ENCODE measurements around the gene PAPSS1.

The PAPSS1 gene

GRCh38 chr4:107640878-107641277 lies 79.2 kb downstream of the PAPSS1 start:
- DNase-seq (ENCODE audit: insufficient read length, low spot score): no peak
- FAIRE-seq: no peak
- TF ChIP-seq SPI1 (IDR thresholded peaks at IDR 0.05; ENCODE audit: low read depth, low read length) (no peak), POU2F2 (IDR thresholded peaks at IDR 0.05; ENCODE audit: low read depth, low read length) (no peak), POLR2A (IDR thresholded peaks at IDR 0.05; ENCODE audit: low read depth, low read length) (no peak), TAF1 (IDR thresholded peaks at IDR 0.05; ENCODE audit: low read depth, low read length) (no peak), POLR2AphosphoS5 (IDR thresholded peaks at IDR 0.05; ENCODE audit: low read depth, low read length) (no peak), PAX5 (IDR thresholded peaks at IDR 0.05; ENCODE audit: insufficient read depth, low read length, severe bottlenecking) (no peak)

DNA sequence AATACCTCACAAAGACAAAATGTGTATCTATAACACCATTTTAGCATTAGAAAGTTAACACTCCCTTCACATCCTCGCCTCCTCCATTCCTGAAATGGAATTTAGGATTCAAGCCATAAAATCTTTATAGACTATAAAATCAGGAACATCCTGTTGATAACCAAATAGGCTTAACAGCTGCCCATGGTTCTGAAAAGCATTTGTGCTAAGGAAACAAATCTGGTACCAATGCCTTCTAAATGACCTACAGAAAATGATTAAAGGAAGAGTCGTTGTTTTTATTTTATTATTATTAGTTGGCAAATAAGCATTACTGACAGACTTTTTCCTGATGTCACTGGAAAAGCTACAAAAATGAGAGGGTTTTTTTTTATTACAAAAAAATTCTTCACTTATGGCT lies 79.8 kb downstream of the PAPSS1 start:
- TF ChIP-seq SPI1 (IDR thresholded peaks at IDR 0.05; ENCODE audit: low read depth, low read length): no peak
- TF ChIP-seq POU2F2 (IDR thresholded peaks at IDR 0.05; ENCODE audit: low read depth, low read length): no peak
- no peak for TF ChIP-seq TAF1 (IDR thresholded peaks at IDR 0.05; ENCODE audit: low read depth, low read length)
- TF ChIP-seq POLR2AphosphoS5 (IDR thresholded peaks at IDR 0.05; ENCODE audit: low read depth, low read length): no peak
- TF ChIP-seq POLR2A (IDR thresholded peaks at IDR 0.05; ENCODE audit: low read depth, low read length): no peak
- TF ChIP-seq PAX5 (IDR thresholded peaks at IDR 0.05; ENCODE audit: insufficient read depth, low read length, severe bottlenecking): no peak
- no peak for DNase-seq (ENCODE audit: insufficient read length, low spot score)
- no peak for FAIRE-seq

DNA sequence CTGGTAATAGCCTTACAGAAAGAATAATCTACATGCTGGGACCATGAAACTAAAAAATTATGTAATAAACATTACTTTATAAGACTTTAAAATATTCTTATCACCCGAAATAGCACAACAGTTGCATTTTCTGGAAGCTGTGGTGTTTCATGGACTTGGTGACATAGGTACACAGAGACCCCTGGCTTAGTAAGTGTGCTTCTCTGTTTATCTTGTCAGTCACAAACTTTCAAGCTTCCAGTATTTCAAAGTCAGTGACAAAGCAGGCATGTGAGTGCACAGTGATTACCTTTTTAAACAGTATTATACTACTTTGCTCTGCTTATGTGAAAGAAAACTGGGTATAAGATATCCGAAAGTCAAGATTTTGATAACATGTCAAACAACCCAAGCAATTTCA lies 84.3 kb downstream of the PAPSS1 start:
- DNase-seq (ENCODE audit: insufficient read length, low spot score) (no peak), FAIRE-seq (no peak)
- TF ChIP-seq POLR2AphosphoS5 (IDR thresholded peaks at IDR 0.05; ENCODE audit: low read depth, low read length): no peak
- no peak for TF ChIP-seq PAX5 (IDR thresholded peaks at IDR 0.05; ENCODE audit: insufficient read depth, low read length, severe bottlenecking)
- no peak for TF ChIP-seq SPI1 (IDR thresholded peaks at IDR 0.05; ENCODE audit: low read depth, low read length)
- no peak for TF ChIP-seq POU2F2 (IDR thresholded peaks at IDR 0.05; ENCODE audit: low read depth, low read length)
- no peak for TF ChIP-seq TAF1 (IDR thresholded peaks at IDR 0.05; ENCODE audit: low read depth, low read length)
- no peak for TF ChIP-seq POLR2A (IDR thresholded peaks at IDR 0.05; ENCODE audit: low read depth, low read length)

DNA sequence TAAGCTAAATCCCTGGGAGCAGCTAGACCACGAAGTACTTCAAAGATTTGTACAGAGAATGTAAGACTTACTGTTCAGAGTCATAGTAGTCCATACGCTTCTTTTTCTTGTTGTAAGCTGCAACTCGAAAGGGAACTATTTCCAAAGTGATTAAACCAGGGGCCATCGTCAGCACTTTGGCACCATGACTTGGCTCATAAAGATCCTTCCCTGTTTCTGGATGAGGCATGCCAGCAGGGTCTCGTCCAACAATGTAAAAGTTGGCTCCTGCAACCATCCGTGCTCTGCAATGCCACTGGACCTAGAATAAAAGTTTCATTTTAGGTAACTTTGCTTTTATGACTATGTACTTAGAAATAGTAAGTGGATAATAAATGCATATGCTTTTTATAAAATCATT lies 88.5 kb downstream of the PAPSS1 start:
- DNase-seq (ENCODE audit: insufficient read length, low spot score): no peak
- no peak for FAIRE-seq
- TF ChIP-seq POLR2A (IDR thresholded peaks at IDR 0.05; ENCODE audit: low read depth, low read length) (no peak), PAX5 (IDR thresholded peaks at IDR 0.05; ENCODE audit: insufficient read depth, low read length, severe bottlenecking) (no peak), POLR2AphosphoS5 (IDR thresholded peaks at IDR 0.05; ENCODE audit: low read depth, low read length) (no peak), POU2F2 (IDR thresholded peaks at IDR 0.05; ENCODE audit: low read depth, low read length) (no peak), SPI1 (IDR thresholded peaks at IDR 0.05; ENCODE audit: low read depth, low read length) (no peak), TAF1 (IDR thresholded peaks at IDR 0.05; ENCODE audit: low read depth, low read length) (no peak)

DNA sequence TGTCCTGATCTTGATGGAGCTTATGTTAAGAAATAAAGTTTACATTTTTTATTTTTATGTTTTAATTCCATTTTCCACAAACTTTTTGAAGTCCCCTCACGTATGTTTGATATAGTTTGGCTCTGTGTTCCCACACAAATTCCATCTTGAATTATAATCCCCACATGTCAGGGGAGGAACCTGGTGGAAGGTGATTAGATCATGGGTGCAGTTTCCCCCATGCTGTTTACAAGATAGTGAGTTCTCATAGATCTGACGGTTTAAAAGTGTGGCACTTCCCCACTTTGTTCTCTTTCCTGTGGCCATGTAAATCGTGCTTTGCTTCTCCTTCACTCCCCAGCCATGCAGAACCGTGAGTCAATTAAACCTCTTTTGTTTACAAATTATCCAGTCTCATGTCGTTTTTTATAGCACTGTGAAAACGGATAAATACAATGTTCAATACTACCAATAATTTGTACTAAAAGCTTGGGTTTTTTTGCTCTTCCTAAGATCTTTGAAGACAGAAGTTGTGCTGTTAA lies 89.8 kb downstream of the PAPSS1 start:
- DNase-seq (ENCODE audit: insufficient read length, low spot score): no peak
- FAIRE-seq: no peak
- TF ChIP-seq POU2F2 (IDR thresholded peaks at IDR 0.05; ENCODE audit: low read depth, low read length) (no peak), PAX5 (IDR thresholded peaks at IDR 0.05; ENCODE audit: insufficient read depth, low read length, severe bottlenecking) (no peak), SPI1 (IDR thresholded peaks at IDR 0.05; ENCODE audit: low read depth, low read length) (no peak), TAF1 (IDR thresholded peaks at IDR 0.05; ENCODE audit: low read depth, low read length) (no peak), POLR2A (IDR thresholded peaks at IDR 0.05; ENCODE audit: low read depth, low read length) (no peak), POLR2AphosphoS5 (IDR thresholded peaks at IDR 0.05; ENCODE audit: low read depth, low read length) (no peak)

- DNase-seq (ENCODE audit: insufficient read length, low spot score): no peak
- no peak for FAIRE-seq
- no peak for TF ChIP-seq TAF1 (IDR thresholded peaks at IDR 0.05; ENCODE audit: low read depth, low read length)
Measured at GRCh38 chr4:107629318-107629717, 90.7 kb downstream of the PAPSS1 start.

DNA sequence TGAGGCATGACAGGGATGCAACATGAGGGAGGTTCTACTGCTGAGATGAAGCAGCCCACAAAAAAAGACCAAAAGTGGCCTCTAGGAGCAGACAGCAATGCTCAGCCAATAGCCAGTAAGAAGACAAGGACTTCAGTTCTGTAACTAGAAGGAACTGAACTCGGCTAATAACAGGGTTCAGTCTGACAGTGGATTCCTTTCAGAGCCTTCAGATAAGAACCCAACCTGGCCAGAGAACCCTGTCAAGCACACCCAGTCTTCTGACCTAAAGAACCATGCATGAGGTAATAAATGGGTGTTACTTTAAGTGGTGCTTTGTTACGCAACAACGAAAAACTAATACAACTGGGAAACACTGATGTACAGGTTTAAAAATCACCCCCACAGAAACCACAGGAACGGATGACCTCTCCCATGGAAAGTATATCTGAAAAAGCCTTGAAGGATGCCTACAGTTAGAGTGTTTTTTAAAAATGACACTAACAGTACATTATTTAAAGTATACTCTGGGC lies 94.6 kb downstream of the PAPSS1 start:
- no peak for FAIRE-seq
- TF ChIP-seq POU2F2 (IDR thresholded peaks at IDR 0.05; ENCODE audit: low read depth, low read length) (no peak), SPI1 (IDR thresholded peaks at IDR 0.05; ENCODE audit: low read depth, low read length) (no peak), POLR2AphosphoS5 (IDR thresholded peaks at IDR 0.05; ENCODE audit: low read depth, low read length) (no peak), POLR2A (IDR thresholded peaks at IDR 0.05; ENCODE audit: low read depth, low read length) (no peak), PAX5 (IDR thresholded peaks at IDR 0.05; ENCODE audit: insufficient read depth, low read length, severe bottlenecking) (no peak), TAF1 (IDR thresholded peaks at IDR 0.05; ENCODE audit: low read depth, low read length) (no peak)
- DNase-seq (ENCODE audit: insufficient read length, low spot score): no peak

DNA sequence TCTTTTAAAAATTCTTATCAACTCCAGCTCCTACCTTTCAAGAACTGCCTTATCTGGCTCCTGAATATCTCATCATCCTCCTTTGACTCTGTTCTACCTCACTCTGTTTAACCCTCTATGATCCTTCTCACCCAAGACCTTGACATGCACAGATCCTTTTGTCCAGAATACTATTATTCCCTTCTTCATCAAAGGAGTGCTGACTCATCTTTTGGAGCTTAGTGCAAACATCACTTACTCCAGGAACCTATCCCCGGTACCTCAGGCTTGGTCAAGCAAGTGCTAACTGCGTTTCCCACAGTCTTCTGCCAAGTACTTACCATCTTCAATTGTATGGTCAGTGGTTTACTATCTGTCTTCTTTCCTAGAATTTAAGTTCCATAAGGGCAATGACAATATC lies 96.0 kb downstream of the PAPSS1 start:
- no peak for TF ChIP-seq POLR2A (IDR thresholded peaks at IDR 0.05; ENCODE audit: low read depth, low read length)
- no peak for TF ChIP-seq PAX5 (IDR thresholded peaks at IDR 0.05; ENCODE audit: insufficient read depth, low read length, severe bottlenecking)
- no peak for TF ChIP-seq POU2F2 (IDR thresholded peaks at IDR 0.05; ENCODE audit: low read depth, low read length)
- no peak for TF ChIP-seq POLR2AphosphoS5 (IDR thresholded peaks at IDR 0.05; ENCODE audit: low read depth, low read length)
- TF ChIP-seq SPI1 (IDR thresholded peaks at IDR 0.05; ENCODE audit: low read depth, low read length): no peak
- TF ChIP-seq TAF1 (IDR thresholded peaks at IDR 0.05; ENCODE audit: low read depth, low read length): no peak
- DNase-seq (ENCODE audit: insufficient read length, low spot score) (no peak), FAIRE-seq (no peak)

DNA sequence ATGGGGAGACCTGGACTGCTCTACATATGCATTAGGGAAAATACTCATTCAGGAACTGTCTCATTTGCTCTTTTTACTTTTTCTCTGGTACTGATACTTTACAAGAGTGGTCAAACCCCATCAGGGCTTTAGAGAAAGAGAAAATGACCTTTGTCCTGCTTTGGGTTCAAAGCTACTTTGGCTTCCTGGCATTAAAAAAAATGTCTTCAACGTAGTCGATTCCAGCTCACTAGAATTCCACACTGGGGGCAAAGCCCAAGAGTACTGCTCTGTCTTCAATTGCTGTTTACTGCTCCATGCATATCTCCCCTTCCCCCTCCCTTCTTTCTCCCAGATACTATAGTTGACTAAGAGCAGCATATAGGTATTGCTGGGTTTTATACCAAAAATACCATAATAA lies 98.0 kb downstream of the PAPSS1 start:
- FAIRE-seq (no peak), DNase-seq (ENCODE audit: insufficient read length, low spot score) (no peak)
- TF ChIP-seq POLR2A (IDR thresholded peaks at IDR 0.05; ENCODE audit: low read depth, low read length) (no peak), POLR2AphosphoS5 (IDR thresholded peaks at IDR 0.05; ENCODE audit: low read depth, low read length) (no peak), SPI1 (IDR thresholded peaks at IDR 0.05; ENCODE audit: low read depth, low read length) (no peak), POU2F2 (IDR thresholded peaks at IDR 0.05; ENCODE audit: low read depth, low read length) (no peak), PAX5 (IDR thresholded peaks at IDR 0.05; ENCODE audit: insufficient read depth, low read length, severe bottlenecking) (no peak), TAF1 (IDR thresholded peaks at IDR 0.05; ENCODE audit: low read depth, low read length) (no peak)

- TF ChIP-seq SPI1 (IDR thresholded peaks at IDR 0.05; ENCODE audit: low read depth, low read length) (no peak), POLR2A (IDR thresholded peaks at IDR 0.05; ENCODE audit: low read depth, low read length) (no peak), PAX5 (IDR thresholded peaks at IDR 0.05; ENCODE audit: insufficient read depth, low read length, severe bottlenecking) (no peak), POLR2AphosphoS5 (IDR thresholded peaks at IDR 0.05; ENCODE audit: low read depth, low read length) (no peak), TAF1 (IDR thresholded peaks at IDR 0.05; ENCODE audit: low read depth, low read length) (no peak), POU2F2 (IDR thresholded peaks at IDR 0.05; ENCODE audit: low read depth, low read length) (no peak)
- FAIRE-seq (no peak), DNase-seq (ENCODE audit: insufficient read length, low spot score) (no peak)
Measured at GRCh38 chr4:107619731-107620130, 100.3 kb downstream of the PAPSS1 start.
